H1 (cell line): ENCODE data around the gene TOM1. TPM values are rescaled to one million over a fixed set of nuclear protein-coding genes. Genes with fewer than 3 reads are reported as not detected.

ENCODE experiments used
- EGR1 ChIP-seq: IDR thresholded peaks from 2 replicates; pipeline ENCODE4 v1.6.1; 2011; ENCODE audit warnings: low read depth, low read length, borderline replicate concordance
- SUZ12 ChIP-seq: fragments of 200-600 bp; sonication (generic); IDR thresholded peaks from 2 replicates; pipeline ENCODE4 v1.6.1; 2012; ENCODE audit warnings: mild to moderate bottlenecking, inconsistent platforms, low read length, moderate library complexity, mixed read lengths
- TCF12 ChIP-seq: IDR thresholded peaks from 2 replicates; pipeline ENCODE4 v1.6.1; 2011; ENCODE audit warnings: low read depth, mild to moderate bottlenecking, low read length
- polyA plus RNA-seq, 7 experiments: library from polyadenylated mRNA; depleted of rRNA in 3 of 7; stranded (reverse) in 5 of 7; unstranded in 2 of 7; fragments of >200 nt in 5 of 7; fragments of 200-250 nt in 2 of 7; gene quantifications; 1 replicate in 5 of 7; 2 replicates in 1 of 7; 4 replicates in 1 of 7; pipeline versions ENCODE4 v1.2.1 to v1.2.3, GENCODE V29; 2011 to 2013; ENCODE audit warnings: missing spikeins in 2 of 7, mixed read lengths in 2 of 7
- total RNA-seq: library from RNA; stranded (reverse); fragmentation: NEBNext Ultra II Directional; extraction: Animal tissue kit (Norgen Biotek cat#: 25700); gene quantifications from 2 replicates; pipeline ENCODE4 v1.2.1, GENCODE V29; 2021

Gene TOM1
- total and polyA plus RNA-seq, 2 of the 8 experiments (the other 6 are each of a cell fraction or from before 2014, with no cell fraction given), result 25.1 to 39.2 TPM

DNA sequence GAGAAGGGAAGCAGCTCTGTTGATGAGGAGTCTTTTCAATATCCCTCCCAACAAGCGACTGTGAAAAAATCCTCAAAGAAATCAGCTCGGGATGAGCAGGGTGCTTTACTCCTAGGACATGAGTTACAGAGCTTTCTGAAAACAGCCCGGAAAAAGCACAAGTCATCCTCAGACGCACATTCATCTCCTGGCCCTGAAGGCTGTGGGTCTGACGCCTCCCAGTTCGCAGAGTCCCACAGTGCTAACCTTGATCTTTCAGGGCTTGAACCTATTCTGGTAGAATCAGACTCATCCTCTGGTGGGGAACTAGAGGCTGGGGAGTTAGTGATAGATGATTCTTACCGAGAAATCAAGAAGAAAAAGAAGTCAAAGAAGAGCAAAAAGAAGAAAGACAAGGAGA is 34.7 kb upstream of the TOM1 start (continued):
- no peak for TF ChIP-seq EGR1
- TF ChIP-seq SUZ12, result no peak
- no peak for TF ChIP-seq TCF12
- TF ChIP-seq, all 59 proteins: peak for 0
